Measurements from ENCODE around the gene ATG4D.
"Not testable (repeated sequence)": the region's sequence is repeated elsewhere in the genome, so short reads cannot be mapped to it uniquely, and the experiment has no call there.

Gene ATG4D

GRCh38 chr19:10544242-10544752 lies 593 bp downstream of the ATG4D start:
- Histone ChIP-seq H3K9ac (ENCODE audit: insufficient read length) (peak overlapping the region; percentile 88), H3K27ac (no peak overlapping the region), H3K9me3 (ENCODE audit: low read depth, low read length) (no peaks in the 10 kb centered on the region), H3K36me3 (ENCODE audit: insufficient read depth, low read length) (no peaks in the 10 kb centered on the region; the same call in 1 of the 2 replicates), H3K4me3 (peak overlapping the region; percentile 82)
- TF ChIP-seq EZH2 (IDR thresholded peaks at IDR 0.05), result no peak
- TF ChIP-seq FOXP2 (optimal IDR thresholded peaks at IDR 0.05; ENCODE audit: control extremely low read depth, extremely low read length, insufficient read depth), result no peak
- TF ChIP-seq POLR2AphosphoS5 (IDR thresholded peaks at IDR 0.05; ENCODE audit: borderline replicate concordance, low read depth, low read length), result no peak
- DNase-seq (ENCODE audit: low read depth, low spot score), result no peak

- Histone ChIP-seq H3K9me3 (ENCODE audit: low read depth, low read length) (no peaks in the 10 kb centered on the region), H3K27ac (no peak overlapping the region), H3K4me3 (peak overlapping the region; percentile 82), H3K36me3 (ENCODE audit: insufficient read depth, low read length) (no peaks in the 10 kb centered on the region; the same call in 1 of the 2 replicates), H3K9ac (ENCODE audit: insufficient read length) (peak overlapping the region; percentile 88)
- DNase-seq (ENCODE audit: low read depth, low spot score), result no peak
- TF ChIP-seq EZH2 (IDR thresholded peaks at IDR 0.05) (no peak), FOXP2 (optimal IDR thresholded peaks at IDR 0.05; ENCODE audit: control extremely low read depth, extremely low read length, insufficient read depth) (no peak), POLR2AphosphoS5 (IDR thresholded peaks at IDR 0.05; ENCODE audit: borderline replicate concordance, low read depth, low read length) (no peak)
Measured at GRCh38 chr19:10544753-10545251, 1.1 kb downstream of the ATG4D start.

- DNase-seq (ENCODE audit: low read depth, low spot score), result no peak
- Histone ChIP-seq H3K36me3 (ENCODE audit: insufficient read depth, low read length) (peaks cover 3% of the 10 kb centered on the region; the same call in 1 of the 2 replicates), H3K9ac (ENCODE audit: insufficient read length) (no peak overlapping the region), H3K4me3 (no peak overlapping the region), H3K9me3 (ENCODE audit: low read depth, low read length) (no peaks in the 10 kb centered on the region), H3K27ac (no peak overlapping the region)
- TF ChIP-seq EZH2 (IDR thresholded peaks at IDR 0.05) (no peak), FOXP2 (optimal IDR thresholded peaks at IDR 0.05; ENCODE audit: control extremely low read depth, extremely low read length, insufficient read depth) (no peak), POLR2AphosphoS5 (IDR thresholded peaks at IDR 0.05; ENCODE audit: borderline replicate concordance, low read depth, low read length) (no peak)
Measured at GRCh38 chr19:10546817-10547216, 3.1 kb downstream of the ATG4D start.

GRCh38 chr19:10548746-10549276 lies 5.1 kb downstream of the ATG4D start:
- no peaks in the 10 kb centered on the region for H3K9me3 ChIP-seq (ENCODE audit: low read depth, low read length)
- H3K4me3 ChIP-seq, result no peak overlapping the region
- no peak overlapping the region for H3K27ac ChIP-seq
- H3K9ac ChIP-seq (ENCODE audit: insufficient read length), result no peak overlapping the region
- TF ChIP-seq FOXP2 (optimal IDR thresholded peaks at IDR 0.05; ENCODE audit: control extremely low read depth, extremely low read length, insufficient read depth) (no peak), POLR2AphosphoS5 (IDR thresholded peaks at IDR 0.05; ENCODE audit: borderline replicate concordance, low read depth, low read length) (no peak), EZH2 (IDR thresholded peaks at IDR 0.05) (no peak)
- H3K36me3 ChIP-seq (ENCODE audit: insufficient read depth, low read length), result peaks cover 23% of the 10 kb centered on the region
- no peak for DNase-seq (ENCODE audit: low read depth, low spot score)

- DNase-seq (ENCODE audit: low read depth, low spot score), result no peak
- Histone ChIP-seq H3K36me3 (ENCODE audit: insufficient read depth, low read length) (peaks cover 32% of the 10 kb centered on the region), H3K27ac (no peak overlapping the region), H3K9me3 (ENCODE audit: low read depth, low read length) (no peaks in the 10 kb centered on the region), H3K9ac (ENCODE audit: insufficient read length) (no peak overlapping the region), H3K4me3 (no peak overlapping the region)
- no peak for TF ChIP-seq EZH2 (IDR thresholded peaks at IDR 0.05)
- TF ChIP-seq FOXP2 (optimal IDR thresholded peaks at IDR 0.05; ENCODE audit: control extremely low read depth, extremely low read length, insufficient read depth), result no peak
- TF ChIP-seq POLR2AphosphoS5 (IDR thresholded peaks at IDR 0.05; ENCODE audit: borderline replicate concordance, low read depth, low read length), result no peak
Measured at GRCh38 chr19:10549733-10550132, 6.0 kb downstream of the ATG4D start.

- H3K9ac ChIP-seq (ENCODE audit: insufficient read length), result no peak overlapping the region
- H3K36me3 ChIP-seq (ENCODE audit: insufficient read depth, low read length), result peaks cover 38% of the 10 kb centered on the region
- no peaks in the 10 kb centered on the region for H3K9me3 ChIP-seq (ENCODE audit: low read depth, low read length)
- H3K4me3 ChIP-seq, result no peak overlapping the region
- no peak for TF ChIP-seq POLR2AphosphoS5 (IDR thresholded peaks at IDR 0.05; ENCODE audit: borderline replicate concordance, low read depth, low read length)
- no peak for TF ChIP-seq EZH2 (IDR thresholded peaks at IDR 0.05)
- TF ChIP-seq FOXP2 (optimal IDR thresholded peaks at IDR 0.05; ENCODE audit: control extremely low read depth, extremely low read length, insufficient read depth), result no peak
- H3K27ac ChIP-seq, result no peak overlapping the region
- no peak for DNase-seq (ENCODE audit: low read depth, low spot score)
Measured at GRCh38 chr19:10550336-10550735, 6.6 kb downstream of the ATG4D start.

GRCh38 chr19:10551006-10551405 lies 7.3 kb downstream of the ATG4D start:
- H3K36me3 ChIP-seq (ENCODE audit: insufficient read depth, low read length), result peaks cover 45% of the 10 kb centered on the region
- H3K4me3 ChIP-seq; DNase-seq (ENCODE audit: low read depth, low spot score); H3K27ac ChIP-seq; H3K9me3 ChIP-seq (ENCODE audit: low read depth, low read length); H3K9ac ChIP-seq (ENCODE audit: insufficient read length): not testable (repeated sequence)

- Histone ChIP-seq H3K9me3 (ENCODE audit: low read depth, low read length) (no peaks in the 10 kb centered on the region), H3K36me3 (ENCODE audit: insufficient read depth, low read length) (peaks cover 50% of the 10 kb centered on the region), H3K4me3 (no peak overlapping the region), H3K27ac (no peak overlapping the region), H3K9ac (ENCODE audit: insufficient read length) (no peak overlapping the region)
- TF ChIP-seq FOXP2 (optimal IDR thresholded peaks at IDR 0.05; ENCODE audit: control extremely low read depth, extremely low read length, insufficient read depth) (no peak), POLR2AphosphoS5 (IDR thresholded peaks at IDR 0.05; ENCODE audit: borderline replicate concordance, low read depth, low read length) (no peak; the same call in 1 of the 2 replicates), EZH2 (IDR thresholded peaks at IDR 0.05) (no peak)
- DNase-seq (ENCODE audit: low read depth, low spot score), result no peak
Measured at GRCh38 chr19:10551698-10552301, 8.1 kb downstream of the ATG4D start.
